Tibial nerve (tissue), 4 donors: ENCODE data around the gene PAPOLB. TPM values are rescaled to one million over a fixed set of nuclear protein-coding genes. Genes with fewer than 3 reads are reported as not detected.

Experiments
- DNase-seq, 2 donors: peaks; one replicate each; pipeline ENCODE4 v3.0.0-alpha.2; 2019; ENCODE audit warnings: low spot score in 2 of 2
- H3K27ac ChIP-seq, 4 donors: fragments of 200-600 bp; sonication (generic) in 3 of 4; one replicate each; pipeline ENCODE4 v1.5.1; 2017 to 2019; ENCODE audit warnings: mild to moderate bottlenecking in 1 of 4
- H3K27me3 ChIP-seq, 2 donors: fragments of 200-600 bp; sonication (generic) in 1 of 2; one replicate each; pipeline versions ENCODE4 v1.5.1 to v1.6.0; 2017 to 2019
- H3K36me3 ChIP-seq, 3 donors: fragments of 200-600 bp; sonication (generic); one replicate each; pipeline ENCODE4 v1.5.1; 2018 to 2019
- H3K4me1 ChIP-seq, 4 donors: fragments of 200-600 bp; sonication (generic) in 3 of 4; one replicate each; pipeline ENCODE4 v1.5.1; 2017 to 2019
- H3K4me3 ChIP-seq, 4 donors: fragments of 200-600 bp; sonication (generic) in 3 of 4; one replicate each; pipeline ENCODE4 v1.5.1; 2017 to 2019; ENCODE audit warnings: mild to moderate bottlenecking in 1 of 4, moderate library complexity in 1 of 4
- H3K9me3 ChIP-seq, 4 donors: fragments of 200-600 bp; sonication (generic) in 3 of 4; one replicate each; pipeline ENCODE4 v1.5.1; 2017 to 2019
- EP300 ChIP-seq, 2 donors: sonication (generic); formaldehyde crosslinking; IDR thresholded peaks; one replicate each; pipeline ENCODE4 v1.6.1; 2017; ENCODE audit warnings: antibody characterized with exemption in 2 of 2, mild to moderate bottlenecking in 1 of 2
- POLR2A ChIP-seq, 2 donors: fragments of 450-650 bp; IDR thresholded peaks; one replicate each; pipeline ENCODE4 v1.6.1; 2017; ENCODE audit warnings: antibody characterized with exemption in 2 of 2, mild to moderate bottlenecking in 2 of 2, moderate library complexity in 2 of 2
- WGBS, 2 donors: methylation state at CpG; one replicate each; pipeline ENCODE4 v1.1.5; 2018; 5-methylcytosine and 5-hydroxymethylcytosine counted together
- total RNA-seq, 4 donors: library from RNA; depleted of rRNA; stranded (reverse); fragments of >200 nt; gene quantifications; one replicate each; pipeline ENCODE4 v1.1.0, GENCODE V29; 2016
- TF ChIP-seq, protein P1 (sequence below), 5 experiments: fragments of 200-600 bp in 3 of 5; fragments of 450-650 bp in 2 of 5; sonication (generic) in 3 of 5; IDR thresholded peaks; one replicate each; pipeline ENCODE4 v1.5.1; 2016 to 2019; ENCODE audit warnings: antibody characterized with exemption in 5 of 5, mild to moderate bottlenecking in 3 of 5, moderate library complexity in 2 of 5

The PAPOLB gene
- total RNA-seq, 4 donors from 2014 or later: 1.4 to 2.4 (median 1.8) TPM

DNA sequence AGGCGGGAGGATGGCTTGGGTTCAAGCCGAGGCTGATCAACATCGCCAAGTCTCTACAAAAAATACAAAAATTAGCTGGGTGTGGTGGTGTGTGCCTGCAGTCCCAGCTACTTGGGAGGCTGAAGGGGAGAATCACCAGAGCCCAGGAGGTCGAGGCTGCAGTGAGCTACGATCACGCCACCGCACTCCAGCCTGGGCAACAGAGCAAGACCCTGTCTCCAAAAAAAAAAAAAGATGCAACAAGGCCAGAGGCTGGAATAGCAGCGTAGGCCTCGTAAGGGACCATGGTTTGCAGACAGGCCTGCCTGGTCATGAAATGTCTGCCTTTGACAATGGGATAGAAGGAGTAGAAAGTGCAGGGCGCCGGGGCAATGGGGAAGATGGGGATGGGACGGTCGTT lies 20.0 kb downstream of the PAPOLB start:
- Histone ChIP-seq H3K4me3 (no peak overlapping the region), H3K27me3 (no peaks in the 10 kb centered on the region), H3K36me3 (peaks cover 0 to 3% (median 0%) of the 10 kb centered on the region in 3 donors), H3K27ac (no peak overlapping the region), H3K9me3 (no peaks in the 10 kb centered on the region), H3K4me1 (peaks cover 0 to 16% (median 0%) of the 10 kb centered on the region in 4 donors)
- no peak for DNase-seq
- TF ChIP-seq POLR2A (IDR thresholded peaks at IDR 0.05) (no peak), EP300 (IDR thresholded peaks at IDR 0.05) (no peak)
- TF ChIP-seq, protein P1, sequence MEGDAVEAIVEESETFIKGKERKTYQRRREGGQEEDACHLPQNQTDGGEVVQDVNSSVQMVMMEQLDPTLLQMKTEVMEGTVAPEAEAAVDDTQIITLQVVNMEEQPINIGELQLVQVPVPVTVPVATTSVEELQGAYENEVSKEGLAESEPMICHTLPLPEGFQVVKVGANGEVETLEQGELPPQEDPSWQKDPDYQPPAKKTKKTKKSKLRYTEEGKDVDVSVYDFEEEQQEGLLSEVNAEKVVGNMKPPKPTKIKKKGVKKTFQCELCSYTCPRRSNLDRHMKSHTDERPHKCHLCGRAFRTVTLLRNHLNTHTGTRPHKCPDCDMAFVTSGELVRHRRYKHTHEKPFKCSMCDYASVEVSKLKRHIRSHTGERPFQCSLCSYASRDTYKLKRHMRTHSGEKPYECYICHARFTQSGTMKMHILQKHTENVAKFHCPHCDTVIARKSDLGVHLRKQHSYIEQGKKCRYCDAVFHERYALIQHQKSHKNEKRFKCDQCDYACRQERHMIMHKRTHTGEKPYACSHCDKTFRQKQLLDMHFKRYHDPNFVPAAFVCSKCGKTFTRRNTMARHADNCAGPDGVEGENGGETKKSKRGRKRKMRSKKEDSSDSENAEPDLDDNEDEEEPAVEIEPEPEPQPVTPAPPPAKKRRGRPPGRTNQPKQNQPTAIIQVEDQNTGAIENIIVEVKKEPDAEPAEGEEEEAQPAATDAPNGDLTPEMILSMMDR (IDR thresholded peaks at IDR 0.05): no peak
- whole genome bisulfite sequencing, 2 donors: 93 to 94% methylated on average over 13 of the region's 13 CpGs

DNA sequence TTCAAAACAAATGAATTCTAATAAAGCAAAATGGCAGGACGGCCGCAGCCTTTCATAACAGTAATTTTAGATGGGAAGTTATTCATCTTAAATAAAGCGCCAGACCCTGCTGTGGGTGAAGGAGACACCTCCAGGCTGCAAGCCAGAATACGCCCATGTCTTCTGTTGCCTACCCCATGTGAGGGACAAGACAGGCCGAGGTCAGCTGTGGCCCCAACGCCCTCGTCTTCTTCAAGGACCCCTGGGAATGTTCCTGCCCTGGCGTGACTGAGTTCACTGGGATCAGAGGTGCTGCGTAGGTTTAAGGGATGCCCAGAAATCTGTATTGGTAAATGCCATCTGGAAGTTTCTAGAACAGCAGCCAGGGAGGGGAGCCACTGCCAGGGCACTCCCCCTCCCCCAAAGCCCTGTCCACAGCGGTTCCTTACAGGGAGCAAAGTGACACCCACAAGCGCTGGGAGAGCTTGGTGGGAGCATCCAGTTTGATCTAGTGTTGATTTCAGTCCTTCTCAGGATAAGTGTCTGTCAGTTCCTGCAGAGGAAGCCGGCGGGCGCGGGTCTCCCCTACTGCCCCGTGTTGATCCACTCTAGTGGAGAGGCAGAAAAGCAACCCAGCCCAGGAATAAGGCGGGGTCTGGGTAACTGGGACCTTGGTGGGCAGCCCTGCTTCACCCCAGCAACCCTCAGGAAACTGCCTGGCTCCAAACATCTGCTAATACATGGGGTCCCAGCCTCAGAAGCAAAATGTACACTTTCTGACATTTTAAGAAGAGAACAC lies 20.6 kb downstream of the PAPOLB start:
- no peaks in the 10 kb centered on the region for H3K27me3 ChIP-seq
- no peak for DNase-seq
- 90 to 94% methylated on average over 15 to 17 of the region's 17 CpGs for WGBS, 2 donors

DNA sequence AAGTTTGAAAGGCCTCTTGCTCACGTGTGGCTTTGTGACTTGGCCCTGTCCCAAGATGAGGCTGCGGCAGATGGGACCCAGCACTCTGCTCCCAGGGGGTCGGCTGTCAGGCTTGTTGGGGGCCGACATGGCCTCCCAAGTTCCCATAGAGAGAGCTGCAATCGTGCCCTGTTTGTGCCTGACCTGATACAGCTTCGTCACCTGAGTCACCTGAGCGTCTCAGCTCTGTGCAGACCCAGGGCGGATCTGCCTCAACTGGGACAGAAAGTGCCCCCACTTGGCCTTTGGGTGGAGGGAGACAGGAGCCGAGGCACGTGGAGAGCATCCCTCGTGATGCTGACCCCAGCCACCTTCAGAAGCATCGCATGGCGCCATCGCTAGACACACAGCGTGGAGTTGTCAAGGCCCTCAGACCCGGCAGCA lies 21.7 kb downstream of the PAPOLB start:
- Histone ChIP-seq H3K4me1 (peaks cover 0 to 16% (median 0%) of the 10 kb centered on the region in 4 donors), H3K27me3 (no peaks in the 10 kb centered on the region), H3K4me3 (no peak overlapping the region), H3K36me3 (peaks cover 0 to 17% (median 0%) of the 10 kb centered on the region in 3 donors), H3K27ac (no peak overlapping the region), H3K9me3 (no peaks in the 10 kb centered on the region)
- WGBS, 2 donors: 85 to 88% methylated on average over 15 to 16 of the region's 16 CpGs
- no peak for DNase-seq
- TF ChIP-seq POLR2A (IDR thresholded peaks at IDR 0.05) (no peak), EP300 (IDR thresholded peaks at IDR 0.05) (no peak)
- TF ChIP-seq, protein P1 (IDR thresholded peaks at IDR 0.05): no peak

More for the DNA sequence above, 20.6 kb downstream of the PAPOLB start:
- Histone ChIP-seq H3K9me3 (no peaks in the 10 kb centered on the region), H3K27ac (no peak overlapping the region), H3K4me3 (no peak overlapping the region), H3K36me3 (peaks cover 0 to 6% (median 0%) of the 10 kb centered on the region in 3 donors), H3K4me1 (peaks cover 0 to 16% (median 0%) of the 10 kb centered on the region in 4 donors)
- TF ChIP-seq EP300 (IDR thresholded peaks at IDR 0.05) (no peak), POLR2A (IDR thresholded peaks at IDR 0.05) (no peak)
- TF ChIP-seq, protein P1 (IDR thresholded peaks at IDR 0.05): no peak

DNA sequence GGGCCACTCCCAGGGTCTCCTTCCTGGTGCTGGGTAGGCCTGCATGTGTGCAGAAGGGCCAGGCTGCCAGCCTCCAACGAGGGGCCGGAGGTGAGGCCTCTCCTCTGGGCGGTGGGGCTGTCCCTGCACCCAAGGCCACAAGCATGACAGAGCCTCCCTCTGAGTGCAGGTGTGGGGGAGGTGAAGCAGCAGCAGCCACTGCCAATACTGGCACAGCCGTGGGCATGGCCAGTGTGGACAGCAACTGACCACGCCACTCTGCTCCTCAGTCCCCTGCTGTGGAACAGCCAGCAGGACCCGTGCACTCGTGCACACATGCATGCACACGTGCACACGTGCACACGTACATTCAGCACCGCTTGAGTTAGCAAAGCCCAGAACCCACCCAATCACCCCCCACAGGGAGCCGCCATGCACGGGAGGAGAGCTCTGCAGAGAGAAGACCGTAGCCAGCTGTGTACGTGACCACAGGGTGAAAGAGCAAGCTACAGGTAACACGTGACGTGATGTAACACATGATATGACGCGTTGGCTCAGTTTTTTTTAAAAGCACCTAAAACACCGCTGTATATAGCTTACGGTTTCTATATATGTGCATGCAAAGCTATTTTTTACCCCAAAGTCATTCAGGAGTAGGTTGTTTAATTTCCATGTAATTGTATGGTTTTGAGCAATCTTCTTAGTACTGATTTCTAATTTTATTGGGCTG lies 23.1 kb downstream of the PAPOLB start:
- no peaks in the 10 kb centered on the region for H3K27me3 ChIP-seq
- no peak for DNase-seq
- H3K36me3 ChIP-seq: peaks cover 0 to 30% (median 0%) of the 10 kb centered on the region in 3 donors
- 85 to 90% methylated on average over 18 to 20 of the region's 21 CpGs for WGBS, 2 donors
- H3K27ac ChIP-seq: no peak overlapping the region
- no peaks in the 10 kb centered on the region for H3K9me3 ChIP-seq
- H3K4me3 ChIP-seq: no peak overlapping the region
- TF ChIP-seq, protein P1 (IDR thresholded peaks at IDR 0.05): no peak
- peaks cover 0 to 16% (median 0%) of the 10 kb centered on the region in 4 donors for H3K4me1 ChIP-seq
